Measurements from ENCODE around the gene PEBP1. TPM values are rescaled to one million over a fixed set of nuclear protein-coding genes. Genes with fewer than 3 reads are reported as not detected.

The PEBP1 gene
- total RNA-seq, 1 donor from 2014 or later, result 161 TPM

- DNase-seq (ENCODE audit: low read depth in 2 of 2), result peak in 1 of 2 donors; percentile 31
These were observed 54.3 kb downstream of the PEBP1 start for GRCh38 chr12:118190266-118190665.

GRCh38 chr12:118193477-118193876 is 57.6 kb downstream of the PEBP1 start:
- no peak for DNase-seq (ENCODE audit: low read depth in 2 of 2)

GRCh38 chr12:118193958-118194357 is 58.0 kb downstream of the PEBP1 start:
- DNase-seq (ENCODE audit: low read depth in 2 of 2), result no peak

Other genes starting within 250 kb of the PEBP1 start
- gene KSR2, start 167.1 kb upstream of the PEBP1 start, total RNA-seq, result under 0.01 and 0.22 TPM in 2 replicates
- 12.1 and 15.3 TPM in 2 replicates for gene RFC5, start 119.4 kb upstream of the PEBP1 start, total RNA-seq
- 82.4 and 174 TPM in 2 replicates for gene WSB2, start 74.9 kb upstream of the PEBP1 start, total RNA-seq
- 39.4 and 49.8 TPM in 2 replicates for gene VSIG10, start 32.1 kb upstream of the PEBP1 start, total RNA-seq
- 13.5 and 13.7 TPM in 2 replicates for gene TAOK3, start 236.8 kb downstream of the PEBP1 start, total RNA-seq
- 18.3 and 26.2 TPM in 2 replicates for gene SUDS3, start 240.4 kb downstream of the PEBP1 start, total RNA-seq